NOMO-1 treated with DMSO at 0.1 percent for 48 hours (cell line): ENCODE measurements around the gene RAB31.
"Not testable (repeated sequence)": the region's sequence is repeated elsewhere in the genome, so short reads cannot be mapped to it uniquely, and the experiment has no call there.

Experiments
- DNase-seq: peaks from one replicate; lab custom pipeline; 2025; ENCODE audit not compliant: unreplicated experiment; lab: John Stamatoyannopoulos, UW

RAB31 gene

GRCh38 chr18:9708057-9708433 is at the start of gene RAB31:
RAB31 (plus strand) TSS chr18:9708301; CDS start chr18:9708406, 105 bp downstream.
- peak; percentile 73 for DNase-seq

GRCh38 chr18:9659499-9660375 is 48.4 kb upstream of the RAB31 start:
- DNase-seq, result no peak

GRCh38 chr18:9661564-9661963 is 46.5 kb upstream of the RAB31 start:
- DNase-seq, result no peak

GRCh38 chr18:9663377-9663776 is 44.7 kb upstream of the RAB31 start:
- DNase-seq, result no peak

- DNase-seq, result no peak
These were observed 42.8 kb upstream of the RAB31 start for GRCh38 chr18:9665314-9665713.

- peak; percentile 53 for DNase-seq
These were observed 41.6 kb upstream of the RAB31 start for GRCh38 chr18:9666548-9666947.

GRCh38 chr18:9669016-9669415 is 39.1 kb upstream of the RAB31 start:
- no peak for DNase-seq

- DNase-seq, result no peak
These were observed 36.9 kb upstream of the RAB31 start for GRCh38 chr18:9671214-9671613.

GRCh38 chr18:9673296-9674251 is 34.5 kb upstream of the RAB31 start:
- DNase-seq, result peak; percentile 92

- not testable (repeated sequence) for DNase-seq
These were observed 29.9 kb upstream of the RAB31 start for GRCh38 chr18:9678216-9678615.

GRCh38 chr18:9679125-9679524 is 29.0 kb upstream of the RAB31 start:
- DNase-seq, result no peak

GRCh38 chr18:9681217-9681616 is 26.9 kb upstream of the RAB31 start:
- no peak for DNase-seq

GRCh38 chr18:9682572-9682971 is 25.5 kb upstream of the RAB31 start:
- DNase-seq, result no peak

- peak; percentile 64 for DNase-seq
These were observed 24.4 kb upstream of the RAB31 start for GRCh38 chr18:9683418-9684396.

GRCh38 chr18:9684881-9685614 is 23.1 kb upstream of the RAB31 start:
- DNase-seq, result peak; percentile 29

GRCh38 chr18:9685615-9685890 is 22.5 kb upstream of the RAB31 start:
- DNase-seq, result no peak

- no peak for DNase-seq
These were observed 19.9 kb upstream of the RAB31 start for GRCh38 chr18:9688036-9688741.

- DNase-seq, result no peak
These were observed 18.8 kb upstream of the RAB31 start for GRCh38 chr18:9689253-9689652.

- no peak for DNase-seq
These were observed 17.5 kb upstream of the RAB31 start for GRCh38 chr18:9690418-9691188.
